NCI-H510A (cell line): ENCODE data around the gene SGMS1.

Source experiments
- DNase-seq: peaks from one replicate; lab custom pipeline; 2025; lab: John Stamatoyannopoulos, UW

Gene SGMS1

GRCh38 chr10:50610368-50610767, 13.4 kb downstream of the SGMS1 start:
- no peak for DNase-seq

GRCh38 chr10:50607356-50607925, 16.3 kb downstream of the SGMS1 start:
- DNase-seq, result no peak

- DNase-seq, result no peak
Measured at GRCh38 chr10:50605951-50606270, 17.8 kb downstream of the SGMS1 start.

GRCh38 chr10:50605269-50605950, 18.3 kb downstream of the SGMS1 start:
- DNase-seq, result no peak

- DNase-seq, result no peak
Measured at GRCh38 chr10:50604809-50605208, 18.9 kb downstream of the SGMS1 start.

GRCh38 chr10:50604049-50604640, 19.6 kb downstream of the SGMS1 start:
- no peak for DNase-seq

GRCh38 chr10:50603151-50603850, 20.5 kb downstream of the SGMS1 start:
- no peak for DNase-seq

GRCh38 chr10:50601974-50602373, 21.8 kb downstream of the SGMS1 start:
- no peak for DNase-seq

GRCh38 chr10:50600831-50601477, 22.8 kb downstream of the SGMS1 start:
- no peak for DNase-seq

GRCh38 chr10:50600286-50600685, 23.5 kb downstream of the SGMS1 start:
- no peak for DNase-seq

GRCh38 chr10:50596897-50597296, 26.9 kb downstream of the SGMS1 start:
- DNase-seq, result no peak

- no peak for DNase-seq
Measured at GRCh38 chr10:50596456-50596855, 27.3 kb downstream of the SGMS1 start.

- no peak for DNase-seq
Measured at GRCh38 chr10:50595785-50596184, 28.0 kb downstream of the SGMS1 start.

GRCh38 chr10:50593523-50594376, 30.0 kb downstream of the SGMS1 start:
- no peak for DNase-seq

- no peak for DNase-seq
Measured at GRCh38 chr10:50592961-50593418, 30.8 kb downstream of the SGMS1 start.

- DNase-seq, result no peak
Measured at GRCh38 chr10:50590935-50591334, 32.8 kb downstream of the SGMS1 start.

GRCh38 chr10:50586740-50587088, 37.0 kb downstream of the SGMS1 start:
- no peak for DNase-seq

- no peak for DNase-seq
Measured at GRCh38 chr10:50585921-50586739, 37.6 kb downstream of the SGMS1 start.

GRCh38 chr10:50582766-50583762, 40.7 kb downstream of the SGMS1 start:
- DNase-seq, result no peak

- DNase-seq, result no peak
Measured at GRCh38 chr10:50582046-50582445, 41.7 kb downstream of the SGMS1 start.
